ENCODE data around the gene DEPP1.

DNA sequence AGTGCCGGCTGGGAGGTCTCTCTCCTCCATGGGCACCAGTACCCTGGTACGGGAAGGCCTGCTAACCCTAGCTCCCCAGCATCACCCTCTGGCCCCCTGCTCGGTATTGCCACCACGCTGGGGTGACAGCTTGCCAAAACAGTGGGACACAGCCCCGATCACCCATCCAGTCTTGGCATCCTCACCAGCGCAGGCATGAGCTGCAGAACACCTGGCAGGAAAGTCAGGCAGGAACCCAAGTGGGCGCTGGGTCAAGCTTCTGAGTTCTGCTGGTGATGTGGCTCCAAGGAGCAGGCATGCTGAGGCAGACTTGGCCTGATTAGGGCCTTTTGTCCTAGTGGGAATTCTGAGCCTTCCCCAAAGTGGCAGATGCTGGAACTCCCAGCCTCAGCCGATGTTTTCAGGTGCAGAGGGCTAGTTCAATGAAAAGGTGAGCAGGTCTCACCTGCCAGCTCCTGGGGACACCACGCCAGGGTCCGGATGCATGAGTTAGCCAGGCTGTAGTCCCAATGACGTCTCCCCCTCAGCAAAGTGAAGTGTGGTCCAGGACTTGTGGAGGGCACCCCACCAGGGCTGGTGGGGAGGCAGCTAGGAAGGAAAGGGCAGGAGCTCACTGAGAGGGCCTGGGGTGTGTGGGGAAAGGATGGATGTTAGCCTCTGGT lies 13.6 kb upstream of the DEPP1 start:
- TF ChIP-seq, protein P1, sequence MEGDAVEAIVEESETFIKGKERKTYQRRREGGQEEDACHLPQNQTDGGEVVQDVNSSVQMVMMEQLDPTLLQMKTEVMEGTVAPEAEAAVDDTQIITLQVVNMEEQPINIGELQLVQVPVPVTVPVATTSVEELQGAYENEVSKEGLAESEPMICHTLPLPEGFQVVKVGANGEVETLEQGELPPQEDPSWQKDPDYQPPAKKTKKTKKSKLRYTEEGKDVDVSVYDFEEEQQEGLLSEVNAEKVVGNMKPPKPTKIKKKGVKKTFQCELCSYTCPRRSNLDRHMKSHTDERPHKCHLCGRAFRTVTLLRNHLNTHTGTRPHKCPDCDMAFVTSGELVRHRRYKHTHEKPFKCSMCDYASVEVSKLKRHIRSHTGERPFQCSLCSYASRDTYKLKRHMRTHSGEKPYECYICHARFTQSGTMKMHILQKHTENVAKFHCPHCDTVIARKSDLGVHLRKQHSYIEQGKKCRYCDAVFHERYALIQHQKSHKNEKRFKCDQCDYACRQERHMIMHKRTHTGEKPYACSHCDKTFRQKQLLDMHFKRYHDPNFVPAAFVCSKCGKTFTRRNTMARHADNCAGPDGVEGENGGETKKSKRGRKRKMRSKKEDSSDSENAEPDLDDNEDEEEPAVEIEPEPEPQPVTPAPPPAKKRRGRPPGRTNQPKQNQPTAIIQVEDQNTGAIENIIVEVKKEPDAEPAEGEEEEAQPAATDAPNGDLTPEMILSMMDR (IDR thresholded peaks at IDR 0.05) = no peak
- no peak for TF ChIP-seq POLR2A (IDR thresholded peaks at IDR 0.05)
